GM12892 (cell line): ENCODE measurements around the gene RAD51C.

Experiments
- POLR2A ChIP-seq: IDR thresholded peaks from 2 replicates; pipeline ENCODE4 v1.6.1; 2011; ENCODE audit warnings: low read depth, low read length, control low read depth
- POLR2AphosphoS5 ChIP-seq: IDR thresholded peaks from 2 replicates; pipeline ENCODE4 v1.6.1; 2011; ENCODE audit warnings: low read depth, low read length, control low read depth
- TAF1 ChIP-seq: IDR thresholded peaks from 2 replicates; pipeline ENCODE4 v1.6.1; 2011; ENCODE audit warnings: low read depth, mild to moderate bottlenecking, control low read depth, low read length, borderline replicate concordance

DNA sequence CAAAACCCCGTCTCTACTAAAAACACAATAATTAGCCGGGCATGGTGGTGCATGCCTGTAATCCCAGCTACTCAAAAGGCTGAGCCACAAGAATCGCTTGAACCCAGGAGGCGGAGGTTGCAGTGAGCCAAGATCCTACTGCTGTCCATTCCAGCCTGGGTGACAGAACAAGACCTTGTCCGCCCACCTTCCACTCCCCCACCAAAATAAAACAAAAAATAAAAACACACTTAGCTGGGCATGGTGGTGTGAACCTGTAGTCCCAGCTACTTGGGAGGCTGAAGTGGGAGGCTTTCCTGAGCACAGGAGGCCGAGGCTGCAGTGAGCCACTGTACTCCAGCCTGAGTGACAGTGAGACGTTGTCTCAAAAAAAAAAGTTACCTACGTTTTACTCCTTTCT is 66.5 kb downstream of the RAD51C start:
- TF ChIP-seq POLR2A (no peak), TAF1 (no peak), POLR2AphosphoS5 (no peak)
